H9 (cell line): Measurements from ENCODE around the gene GRAMD1B. TPM values are rescaled to one million over a fixed set of nuclear protein-coding genes. Genes with fewer than 3 reads are reported as not detected.

Experiments used
- DNase-seq: peaks from one replicate; pipeline ENCODE4 v3.0.0-alpha.2; 2017
- H2AFZ ChIP-seq: one replicate; pipeline ENCODE4 v1.6.1; 2013; ENCODE audit warnings: mild to moderate bottlenecking, low read length, control low read depth, moderate library complexity
- H2AK5ac ChIP-seq: 2 replicates; pipeline ENCODE4 v1.6.1; 2013; ENCODE audit warnings: low read length, control low read depth, mixed read lengths; ENCODE audit not compliant: insufficient read length
- H2BK120ac ChIP-seq: one replicate; pipeline ENCODE4 v1.6.1; 2013; ENCODE audit warnings: low read depth, mild to moderate bottlenecking, low read length, control low read depth, inconsistent platforms; ENCODE audit not compliant: poor library complexity, severe bottlenecking
- H2BK12ac ChIP-seq: 2 replicates; pipeline ENCODE4 v1.6.1; 2013; ENCODE audit warnings: low read length, control low read depth, mixed read lengths, low read depth; ENCODE audit not compliant: insufficient read length
- H2BK15ac ChIP-seq: 2 replicates; pipeline ENCODE4 v1.6.1; 2013; ENCODE audit warnings: low read depth, low read length, control low read depth
- H2BK20ac ChIP-seq: one replicate; pipeline ENCODE4 v1.6.1; 2013; ENCODE audit warnings: low read depth, mild to moderate bottlenecking, low read length, control low read depth, inconsistent platforms; ENCODE audit not compliant: poor library complexity, severe bottlenecking
- H2BK5ac ChIP-seq: 2 replicates; pipeline ENCODE4 v1.6.1; 2013; ENCODE audit warnings: low read length, control low read depth, mixed read lengths; ENCODE audit not compliant: insufficient read length
- H3K14ac ChIP-seq: 2 replicates; pipeline ENCODE4 v1.6.1; 2013; ENCODE audit warnings: low read length, control low read depth; ENCODE audit not compliant: insufficient read depth
- H3K18ac ChIP-seq: 2 replicates; pipeline ENCODE4 v1.6.1; 2013; ENCODE audit warnings: low read depth, mild to moderate bottlenecking, mixed read lengths, low read length, control low read depth; ENCODE audit not compliant: insufficient read length
- H3K23ac ChIP-seq: 2 replicates; pipeline ENCODE4 v1.6.1; 2013; ENCODE audit warnings: low read length, control low read depth, mixed read lengths, low read depth; ENCODE audit not compliant: insufficient read length
- H3K23me2 ChIP-seq: 2 replicates; pipeline ENCODE4 v1.6.1; 2013; ENCODE audit warnings: low read depth, mild to moderate bottlenecking, mixed read lengths, low read length, control low read depth; ENCODE audit not compliant: insufficient read length, poor library complexity, severe bottlenecking
- H3K27ac ChIP-seq: 2 replicates; pipeline ENCODE4 v1.5.1; 2013; ENCODE audit warnings: low read length, control low read depth, mixed read lengths, low read depth; ENCODE audit not compliant: insufficient read length
- H3K27me3 ChIP-seq: 2 replicates; pipeline ENCODE4 v1.6.1; 2013; ENCODE audit warnings: low read length, control low read depth, inconsistent platforms; ENCODE audit not compliant: insufficient read depth
- H3K4ac ChIP-seq: 2 replicates; pipeline ENCODE4 v1.6.1; 2013; ENCODE audit warnings: low read depth, mild to moderate bottlenecking, control low read depth, inconsistent platforms, low read length, moderate library complexity
- H3K4me1 ChIP-seq: 2 replicates; pipeline ENCODE4 v1.6.1; 2013; ENCODE audit warnings: low read length, control low read depth, inconsistent platforms; ENCODE audit not compliant: insufficient read depth
- H3K4me2 ChIP-seq: 2 replicates; pipeline ENCODE4 v1.6.1; 2013; ENCODE audit warnings: low read length, control low read depth, mixed read lengths; ENCODE audit not compliant: insufficient read length, insufficient read depth
- H3K56ac ChIP-seq: 2 replicates; pipeline ENCODE4 v1.6.1; 2013; ENCODE audit warnings: low read depth, mild to moderate bottlenecking, mixed read lengths, low read length, control low read depth; ENCODE audit not compliant: insufficient read length
- H3K79me1 ChIP-seq: 2 replicates; pipeline ENCODE4 v1.6.1; 2013; ENCODE audit warnings: low read depth, mild to moderate bottlenecking, moderate library complexity, low read length, control low read depth, inconsistent platforms; ENCODE audit not compliant: insufficient read depth, poor library complexity, severe bottlenecking
- H3K79me2 ChIP-seq: 2 replicates; pipeline ENCODE4 v1.6.1; 2013; ENCODE audit warnings: low read length, control low read depth, inconsistent platforms; ENCODE audit not compliant: insufficient read depth
- H3K9ac ChIP-seq: 2 replicates; pipeline ENCODE4 v1.6.1; 2013; ENCODE audit warnings: low read length, control low read depth, mixed read lengths; ENCODE audit not compliant: insufficient read length; ENCODE audit errors: extremely low read depth
- H3K9me3 ChIP-seq: one replicate; pipeline ENCODE4 v1.6.1; 2013; ENCODE audit warnings: low read depth, low read length, inconsistent platforms; ENCODE audit not compliant: control insufficient read depth
- H3T11ph ChIP-seq: one replicate; pipeline ENCODE4 v1.6.1; 2013; ENCODE audit warnings: mild to moderate bottlenecking, low read length, control low read depth, inconsistent platforms
- H4K20me1 ChIP-seq: one replicate; pipeline ENCODE4 v1.6.1; 2013; ENCODE audit not compliant: control insufficient read depth, insufficient read length, insufficient read depth
- H4K5ac ChIP-seq: 2 replicates; pipeline ENCODE4 v1.6.1; 2013; ENCODE audit warnings: low read depth, mild to moderate bottlenecking, mixed read lengths, low read length, control low read depth; ENCODE audit not compliant: insufficient read length
- H4K8ac ChIP-seq: replicated peaks from 2 replicates; pipeline ENCODE4 v1.6.1; 2013; ENCODE audit warnings: low read length, control low read depth, mixed read lengths, low read depth; ENCODE audit not compliant: insufficient read length
- H4K91ac ChIP-seq: 2 replicates; pipeline ENCODE4 v1.6.1; 2013; ENCODE audit warnings: low read depth, mild to moderate bottlenecking, moderate library complexity, mixed read lengths, low read length, control low read depth; ENCODE audit not compliant: insufficient read length
- H3K27ac Mint-ChIP-seq, 3 experiments: 2 replicates in 2 of 3; 3 replicates in 1 of 3; pipeline ENCODE4 v1.8.0; 2020 to 2021; ENCODE audit warnings: mixed read lengths in 3 of 3, mild to moderate bottlenecking in 1 of 3, moderate library complexity in 1 of 3
- H3K27me3 Mint-ChIP-seq: 2 replicates; pipeline ENCODE4 v1.8.0; 2021; ENCODE audit warnings: low read depth, mild to moderate bottlenecking, moderate library complexity, mixed read lengths
- H3K36me3 Mint-ChIP-seq, 3 experiments: 2 replicates in 2 of 3; 3 replicates in 1 of 3; pipeline ENCODE4 v1.8.0; 2020 to 2021; ENCODE audit warnings: low read depth in 3 of 3, mixed read lengths in 3 of 3; ENCODE audit not compliant: insufficient read depth in 1 of 3
- H3K4me1 Mint-ChIP-seq, 2 experiments: 2 replicates each; pipeline ENCODE4 v1.8.0; 2020; ENCODE audit warnings: mixed read lengths in 2 of 2
- H3K4me3 Mint-ChIP-seq, 2 experiments: 2 replicates in 1 of 2; 3 replicates in 1 of 2; pipeline ENCODE4 v1.8.0; 2020 to 2021; ENCODE audit warnings: mild to moderate bottlenecking in 2 of 2, mixed read lengths in 2 of 2, moderate library complexity in 1 of 2
- H3K9me3 Mint-ChIP-seq, 2 experiments: 2 replicates in 1 of 2; 3 replicates in 1 of 2; pipeline ENCODE4 v1.8.0; 2020; ENCODE audit warnings: mild to moderate bottlenecking in 2 of 2, mixed read lengths in 2 of 2, moderate library complexity in 1 of 2
- CTCF ChIP-seq: fragments of 200-600 bp; sonication (generic); conservative IDR thresholded peaks from 3 replicates; pipeline ENCODE4 v1.8.0; 2021; ENCODE audit warnings: antibody characterized with exemption, mild to moderate bottlenecking
- WGBS: extraction: QIAGEN DNeasy Blood & Tissue Kit; methylation state at CpG from one replicate; pipeline ENCODE4 v1.1.7; 2013; ENCODE audit warnings: missing lambda C conversion rate, low lambda C conversion rate, mixed read lengths; ENCODE audit not compliant: insufficient read length; ENCODE audit errors: extremely low coverage; 5-methylcytosine and 5-hydroxymethylcytosine counted together
- total RNA-seq: library from RNA; stranded (reverse); gene quantifications from 2 replicates; pipeline ENCODE4 v1.2.1, GENCODE V29; 2021

GRAMD1B gene
- total RNA-seq, 1 experiment from 2014 or later = 25.9 TPM

GRCh38 chr11:123577081-123577598, 147.1 kb downstream of the GRAMD1B start:
- Mint-ChIP-seq H3K4me1 (peaks cover 48 to 55% of the 10 kb centered on the region in 2 experiments), H3K4me3 (no peak overlapping the region), H3K27me3 (peaks cover 7% of the 10 kb centered on the region), H3K9me3 (no peaks in the 10 kb centered on the region), H3K27ac (no peak overlapping the region), H3K36me3 (peaks cover 0 to 9% (median 0%) of the 10 kb centered on the region in 3 experiments; a peak in 5 of 7 replicates)
- Histone ChIP-seq H3K27me3 (no peaks in the 10 kb centered on the region), H2BK20ac (no peak overlapping the region), H4K20me1 (no peaks in the 10 kb centered on the region), H3K27ac (no peak overlapping the region), H3K4me1 (0 out of 2 replicates have a peak, but pooled peaks cover 2% of the 10 kb centered on the region), H3K14ac (no peak overlapping the region; the same call in 1 of the 2 replicates), H4K8ac (no peak overlapping the region), H4K91ac (no peak overlapping the region), H3K79me1 (no peaks in the 10 kb centered on the region), H3T11ph (no peak overlapping the region), H3K9me3 (no peaks in the 10 kb centered on the region), H3K4ac (no peak overlapping the region), H3K79me2 (no peaks in the 10 kb centered on the region), H2BK15ac (no peak overlapping the region), H3K23me2 (no peaks in the 10 kb centered on the region), H2AFZ (no peak overlapping the region), H4K5ac (no peak overlapping the region), H3K18ac (no peak overlapping the region), H3K23ac (no peak overlapping the region), H2BK5ac (no peak overlapping the region), H3K9ac (no peak overlapping the region), H3K56ac (no peak overlapping the region), H3K4me2 (no peak overlapping the region), H2AK5ac (no peak overlapping the region), H2BK120ac (no peak overlapping the region), H2BK12ac (no peak overlapping the region)
- TF ChIP-seq CTCF = peak; percentile 94
- peak; percentile 80 for DNase-seq
- WGBS = no CpG with 5 or more reads among the region's 37 CpGs
